ENCODE results near the gene ENOX2.

DNA sequence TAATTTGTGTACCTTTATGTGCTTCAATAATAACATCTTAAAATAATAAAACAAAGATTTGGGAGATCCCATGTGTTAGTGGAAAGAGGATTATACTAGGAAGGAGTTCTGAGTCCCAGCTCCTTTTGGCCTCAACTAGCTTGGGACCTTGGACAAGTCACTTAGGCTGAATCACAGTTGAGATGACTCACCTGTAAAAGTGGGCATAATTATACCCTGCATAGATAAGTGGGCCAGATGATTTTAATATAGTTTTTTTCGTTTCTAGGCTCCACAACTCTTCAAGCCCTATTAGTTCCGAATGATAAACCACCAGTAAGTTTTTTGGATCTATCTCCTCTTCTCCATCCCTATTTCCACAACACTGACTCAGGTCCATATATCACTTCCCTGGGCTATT lies 131.8 kb downstream of the ENOX2 start:
- TF ChIP-seq POLR2A (IDR thresholded peaks at IDR 0.05) (no peak), CTCF (IDR thresholded peaks at IDR 0.05) (no peak)

All from testis (tissue), 2 donors.